Pancreas (tissue), 10 donors: ENCODE data around the gene EMSY. TPM values are rescaled to one million over a fixed set of nuclear protein-coding genes. Genes with fewer than 3 reads are reported as not detected.

Experiments
- ATAC-seq, 4 donors: fragments of 200-7000 bp; cut with Tn5 transposase; one replicate each; pipeline versions ENCODE4 v1.8.0 to v1.9.1; 2020; ENCODE audit warnings: mild to moderate bottlenecking in 4 of 4, moderate library complexity in 4 of 4
- DNase-seq, 6 donors: peaks; one replicate each; pipeline ENCODE4 v3.0.0-alpha.2; 2020
- FAIRE-seq: peaks from 2 replicates; lab custom pipeline; 2012; peaks lifted over from hg19 to GRCh38; lab: Jason Lieb, UNC
- H3K27ac ChIP-seq, 4 donors: fragments of 200-600 bp; sonication (generic); 1 replicate in 3 of 4; 2 replicates in 1 of 4; pipeline versions ENCODE4 v1.5.0 to v1.8.0; 2020
- H3K27me3 ChIP-seq, 4 donors: fragments of 200-600 bp; one replicate each; pipeline ENCODE4 v1.8.0; 2021
- H3K36me3 ChIP-seq, 3 donors: fragments of 200-600 bp; sonication (generic) in 1 of 3; one replicate each; pipeline versions ENCODE4 v1.5.0 to v1.8.0; 2020 to 2021
- H3K4me1 ChIP-seq, 3 donors: fragments of 200-600 bp; one replicate each; pipeline ENCODE4 v1.8.0; 2021
- H3K4me3 ChIP-seq, 4 donors: fragments of 200-600 bp; sonication (generic) in 2 of 4; one replicate each; pipeline versions ENCODE4 v1.5.0 to v1.8.0; 2020 to 2021
- H3K9me3 ChIP-seq, 4 donors: fragments of 200-600 bp; one replicate each; pipeline ENCODE4 v1.8.0; 2021
- CTCF ChIP-seq, 4 donors: fragments of 200-600 bp; sonication (generic) in 3 of 4; IDR thresholded peaks; one replicate each; pipeline versions ENCODE4 v1.5.0 to v1.8.0; 2021; ENCODE audit warnings: antibody characterized with exemption in 4 of 4
- WGBS, 2 donors: extraction: QIAGEN DNeasy Blood & Tissue Kit; methylation state at CpG; one replicate each; pipeline ENCODE4 v1.1.7; 2013; 5-methylcytosine and 5-hydroxymethylcytosine counted together
- intact Hi-C, 3 donors: fragments of 100-400 bp; cut with DNase I; formaldehyde crosslinking; loops; one replicate each; pipeline versions ENCODE4 v1.11.1 to v1.14.2; 2022
- polyA plus RNA-seq, 2 donors: library from polyadenylated mRNA; stranded (reverse); fragments of 200-250 nt; gene quantifications; one replicate each; pipeline ENCODE4 v1.2.3, GENCODE V29; 2013
- total RNA-seq, 6 donors: library from RNA; stranded (reverse); fragmentation: NEBNext Ultra II Directional in 4 of 6; extraction: Animal tissue kit (Norgen Biotek cat#: 25700) in 4 of 6; gene quantifications; one replicate each; pipeline versions ENCODE4 v1.2.1 to v1.2.4, GENCODE V29; 2021 to 2023
- donor health status: healthy with polysubstance abuse.
- donor health status: DM: no; HTN: no; CAD: no; lungs with moderate emphysema.
- donor health status: DM: no; HTN: no; CAD: no.
- donor health status: control.
- donor health status: control.
- donor health status: Bipolar disorder and iron deficiency.
- donor health status: DM: yes; HTN: yes; CAD: no.
- donor health status: DM: no; HTN: no; CAD: no.
- donor health status: DM: no; HTN: no; CAD: no.
- donor health status: DM: yes; HTN: yes; CAD: no.

Gene EMSY
- total and polyA plus RNA-seq, 8 donors, result 4.6 to 14.0 (median 7.0) TPM

- intact Hi-C loops, result no loop called here
- Histone ChIP-seq H3K4me3 (no peak overlapping the region), H3K27me3 (no peaks in the 10 kb centered on the region), H3K27ac (no peak overlapping the region), H3K4me1 (no peaks in the 10 kb centered on the region), H3K9me3 (no peaks in the 10 kb centered on the region), H3K36me3 (peaks cover 0 to 15% (median 0%) of the 10 kb centered on the region in 3 donors)
- WGBS, 2 donors, result 93 to 94% methylated on average over 3 of the region's 3 CpGs
- no peak for TF ChIP-seq CTCF (IDR thresholded peaks at IDR 0.05)
- no peak for DNase-seq
- no peak for ATAC-seq
- no peak for FAIRE-seq
Measured at GRCh38 chr11:76480241-76480640, 35.4 kb downstream of the EMSY start.

GRCh38 chr11:76491644-76492043 lies 46.8 kb downstream of the EMSY start:
- intact Hi-C loops, result no loop called here
- H3K36me3 ChIP-seq, result no peaks in the 10 kb centered on the region
- no peak overlapping the region for H3K27ac ChIP-seq
- no peak for TF ChIP-seq CTCF (IDR thresholded peaks at IDR 0.05)
- WGBS, 2 donors, result 90 to 97% methylated on average over 5 of the region's 5 CpGs
- no peaks in the 10 kb centered on the region for H3K4me1 ChIP-seq
- no peaks in the 10 kb centered on the region for H3K9me3 ChIP-seq
- no peak for DNase-seq
- no peaks in the 10 kb centered on the region for H3K27me3 ChIP-seq
- no peak for ATAC-seq
- no peak for FAIRE-seq
- H3K4me3 ChIP-seq, result no peak overlapping the region

GRCh38 chr11:76493040-76493439 lies 48.2 kb downstream of the EMSY start:
- no peak for ATAC-seq
- FAIRE-seq, result no peak
- Histone ChIP-seq H3K4me3 (no peak overlapping the region), H3K4me1 (no peaks in the 10 kb centered on the region), H3K27ac (no peak overlapping the region), H3K9me3 (no peaks in the 10 kb centered on the region), H3K27me3 (no peaks in the 10 kb centered on the region), H3K36me3 (no peaks in the 10 kb centered on the region)
- no peak for TF ChIP-seq CTCF (IDR thresholded peaks at IDR 0.05)
- WGBS, 2 donors, result 97 to 98% methylated on average over 12 of the region's 12 CpGs
- peak in 1 of 6 donors; percentile 28 for DNase-seq
- intact Hi-C loops, result no loop called here

GRCh38 chr11:76493626-76494539 lies 49.1 kb downstream of the EMSY start:
- Histone ChIP-seq H3K4me1 (no peaks in the 10 kb centered on the region), H3K27me3 (no peaks in the 10 kb centered on the region), H3K9me3 (no peaks in the 10 kb centered on the region), H3K36me3 (no peaks in the 10 kb centered on the region), H3K4me3 (no peak overlapping the region), H3K27ac (no peak overlapping the region)
- intact Hi-C loops, result no loop called here
- no peak for DNase-seq
- 95% methylated on average over 25 of the region's 25 CpGs for WGBS, 2 donors
- no peak for FAIRE-seq
- ATAC-seq, result no peak
- TF ChIP-seq CTCF (IDR thresholded peaks at IDR 0.05), result no peak

GRCh38 chr11:76495019-76495418 lies 50.2 kb downstream of the EMSY start:
- FAIRE-seq, result no peak
- TF ChIP-seq CTCF (IDR thresholded peaks at IDR 0.05), result no peak
- intact Hi-C loops, result no loop called here

More at GRCh38 chr11:76495019-76495418, 50.2 kb downstream of the EMSY start:
- no peak overlapping the region for H3K27ac ChIP-seq
- DNase-seq (no peak), ATAC-seq (no peak)
- H3K27me3 ChIP-seq, result no peaks in the 10 kb centered on the region
- no peaks in the 10 kb centered on the region for H3K36me3 ChIP-seq
- no peaks in the 10 kb centered on the region for H3K4me1 ChIP-seq
- WGBS, 2 donors, result 95 to 97% methylated on average over 3 of the region's 3 CpGs
- H3K4me3 ChIP-seq, result no peak overlapping the region
- H3K9me3 ChIP-seq, result no peaks in the 10 kb centered on the region
